ENCODE measurements around the gene GPR142. TPM values are rescaled to one million over a fixed set of nuclear protein-coding genes. Genes with fewer than 3 reads are reported as not detected.

GPR142 gene
- total and polyA plus RNA-seq, 2 of the 8 experiments (the other 6 are each of a cell fraction or from before 2014, with no cell fraction given) = 0.05 TPM; not detected in 1

- no peak for TF ChIP-seq KDM1A (IDR thresholded peaks at IDR 0.05; ENCODE audit: borderline replicate concordance, low read length)
- TF ChIP-seq SIRT6 (IDR thresholded peaks at IDR 0.05; ENCODE audit: low read length) = no peak
- TF ChIP-seq BRCA1 (IDR thresholded peaks at IDR 0.05; ENCODE audit: low read depth, low read length) = no peak
- no peak; the same call in 1 of the 2 replicates for TF ChIP-seq E2F6 (IDR thresholded peaks at IDR 0.05)
- peak; percentile 54; the same call in 1 of the 2 replicates for TF ChIP-seq TBP (IDR thresholded peaks at IDR 0.05; ENCODE audit: low read depth, low read length)
- no peak for TF ChIP-seq BCL11A (IDR thresholded peaks at IDR 0.05; ENCODE audit: low read depth in 2 of 2, low read length in 2 of 2)
- TF ChIP-seq KDM4A (IDR thresholded peaks at IDR 0.05; ENCODE audit: low read depth, low read length, severe bottlenecking) = peak; percentile 63
- no peak; the same call in 1 of the 2 replicates for TF ChIP-seq CREB1 (IDR thresholded peaks at IDR 0.05)
- TF ChIP-seq CBX8 (IDR thresholded peaks at IDR 0.05; ENCODE audit: borderline replicate concordance, low read depth, low read length) = no peak
- no peak for TF ChIP-seq TAF7 (optimal IDR thresholded peaks at IDR 0.05; ENCODE audit: borderline replicate concordance, low read depth, low read length)
- no peak for TF ChIP-seq NANOG (IDR thresholded peaks at IDR 0.05; ENCODE audit: insufficient read depth, low read depth, low read length, poor library complexity, severe bottlenecking)
- no peak for TF ChIP-seq CBX5 (IDR thresholded peaks at IDR 0.05; ENCODE audit: low read depth, low read length)
- no peak for TF ChIP-seq TCF12 (IDR thresholded peaks at IDR 0.05; ENCODE audit: low read depth, low read length)
- TF ChIP-seq RAD21 (IDR thresholded peaks at IDR 0.05 in 1 of 2, conservative IDR thresholded peaks at IDR 0.05 in 1 of 2; ENCODE audit: low read depth in 2 of 2, low read length in 2 of 2) = peak; percentile 62 to 73
- TF ChIP-seq KDM5A (IDR thresholded peaks at IDR 0.05; ENCODE audit: low read length) = no peak
- no peak for TF ChIP-seq POU5F1 (IDR thresholded peaks at IDR 0.05; ENCODE audit: low read depth, low read length)
- TF ChIP-seq POLR2A (IDR thresholded peaks at IDR 0.05; ENCODE audit: control extremely low read depth in 1 of 2, low read depth in 2 of 2, low read length in 2 of 2) = peak in 1 of 2 experiments; percentile 40; a peak in 1 of 3 replicates
- TF ChIP-seq RXRA (IDR thresholded peaks at IDR 0.05; ENCODE audit: insufficient read depth, low read depth, low read length) = no peak
- 0 out of 2 replicates have a peak, but pooled peaks have one; percentile 9 for TF ChIP-seq SRF (IDR thresholded peaks at IDR 0.05; ENCODE audit: low read depth, low read length)
- no peak for TF ChIP-seq SP4 (IDR thresholded peaks at IDR 0.05; ENCODE audit: low read length)
- TF ChIP-seq SIN3A (conservative IDR thresholded peaks at IDR 0.05 in 1 of 2, IDR thresholded peaks at IDR 0.05 in 1 of 2; ENCODE audit: low read depth in 1 of 2, low read length in 2 of 2) = peak; percentile 47 to 54; a peak in 1 of 4 replicates
- no peak for TF ChIP-seq TAF1 (IDR thresholded peaks at IDR 0.05; ENCODE audit: low read depth, low read length)
- no peak for TF ChIP-seq HDAC6 (IDR thresholded peaks at IDR 0.05; ENCODE audit: low read depth, low read length)
These were observed 5.9 kb upstream of the GPR142 start, which contains the start of gene BTBD17 (continued) for GRCh38 chr17:74361230-74362068.

Data from H1 (cell line).